HL-60 (cell line): Measurements from ENCODE around the gene WFDC2.

Experiments
- GABPA ChIP-seq: IDR thresholded peaks from 2 replicates; pipeline ENCODE4 v1.6.1; 2012; ENCODE audit warnings: low read depth
- POLR2AphosphoS5 ChIP-seq: IDR thresholded peaks from 2 replicates; pipeline ENCODE4 v1.6.1; 2012; ENCODE audit warnings: low read depth
- SPI1 ChIP-seq: IDR thresholded peaks from 2 replicates; pipeline ENCODE4 v1.6.1; 2012; ENCODE audit warnings: low read depth, mild to moderate bottlenecking, borderline replicate concordance
- TF ChIP-seq, protein P1 (sequence below): IDR thresholded peaks from one replicate; pipeline ENCODE4 v1.5.1; 2011; ENCODE audit warnings: low read length, control low read depth, inconsistent platforms; ENCODE audit not compliant: insufficient read depth
- TF ChIP-seq, protein P2 (sequence below): IDR thresholded peaks from 2 replicates; pipeline ENCODE4 v1.6.1; 2012; ENCODE audit warnings: low read depth; ENCODE audit not compliant: insufficient replicate concordance

DNA sequence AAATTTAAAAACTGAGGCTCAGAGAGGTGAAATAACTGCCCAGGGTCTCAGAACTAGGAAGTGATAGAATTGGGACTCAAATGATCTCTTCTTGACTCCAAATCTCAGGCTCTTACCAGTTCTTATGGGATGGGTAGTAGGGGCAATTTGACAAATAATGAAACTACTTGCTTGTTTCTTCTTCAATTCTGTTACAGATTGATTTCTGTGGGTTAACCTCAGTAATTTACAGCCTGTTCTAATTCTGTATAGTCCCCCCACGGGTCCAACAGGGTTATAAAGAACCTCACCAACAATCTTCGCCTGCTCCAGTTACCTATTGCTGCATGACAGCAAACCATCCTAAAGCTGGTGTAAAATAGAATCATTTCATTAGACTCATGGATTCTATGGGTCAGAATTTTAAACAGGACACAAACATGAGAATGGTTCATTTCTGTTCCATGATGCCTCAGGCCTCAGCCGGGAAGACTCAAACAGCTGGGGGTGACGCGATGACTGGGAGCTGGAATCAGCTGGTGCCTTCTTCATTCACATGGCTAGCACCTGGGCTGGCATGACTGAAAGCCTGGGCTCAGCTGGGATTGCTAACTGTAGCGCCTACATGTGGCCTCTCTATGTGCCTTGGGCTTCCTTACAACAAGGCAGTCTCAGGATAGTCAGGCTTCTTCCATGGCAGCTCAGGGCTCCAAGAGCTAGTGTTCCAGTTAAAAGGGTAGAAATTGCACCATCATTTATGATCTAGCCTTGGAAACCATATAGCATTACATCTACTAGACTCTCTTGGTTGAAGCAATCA, 6.6 kb upstream of the WFDC2 start:
- TF ChIP-seq, protein P1, sequence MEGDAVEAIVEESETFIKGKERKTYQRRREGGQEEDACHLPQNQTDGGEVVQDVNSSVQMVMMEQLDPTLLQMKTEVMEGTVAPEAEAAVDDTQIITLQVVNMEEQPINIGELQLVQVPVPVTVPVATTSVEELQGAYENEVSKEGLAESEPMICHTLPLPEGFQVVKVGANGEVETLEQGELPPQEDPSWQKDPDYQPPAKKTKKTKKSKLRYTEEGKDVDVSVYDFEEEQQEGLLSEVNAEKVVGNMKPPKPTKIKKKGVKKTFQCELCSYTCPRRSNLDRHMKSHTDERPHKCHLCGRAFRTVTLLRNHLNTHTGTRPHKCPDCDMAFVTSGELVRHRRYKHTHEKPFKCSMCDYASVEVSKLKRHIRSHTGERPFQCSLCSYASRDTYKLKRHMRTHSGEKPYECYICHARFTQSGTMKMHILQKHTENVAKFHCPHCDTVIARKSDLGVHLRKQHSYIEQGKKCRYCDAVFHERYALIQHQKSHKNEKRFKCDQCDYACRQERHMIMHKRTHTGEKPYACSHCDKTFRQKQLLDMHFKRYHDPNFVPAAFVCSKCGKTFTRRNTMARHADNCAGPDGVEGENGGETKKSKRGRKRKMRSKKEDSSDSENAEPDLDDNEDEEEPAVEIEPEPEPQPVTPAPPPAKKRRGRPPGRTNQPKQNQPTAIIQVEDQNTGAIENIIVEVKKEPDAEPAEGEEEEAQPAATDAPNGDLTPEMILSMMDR = no peak
- no peak for TF ChIP-seq POLR2AphosphoS5
- no peak for TF ChIP-seq GABPA
- TF ChIP-seq, protein P2, sequence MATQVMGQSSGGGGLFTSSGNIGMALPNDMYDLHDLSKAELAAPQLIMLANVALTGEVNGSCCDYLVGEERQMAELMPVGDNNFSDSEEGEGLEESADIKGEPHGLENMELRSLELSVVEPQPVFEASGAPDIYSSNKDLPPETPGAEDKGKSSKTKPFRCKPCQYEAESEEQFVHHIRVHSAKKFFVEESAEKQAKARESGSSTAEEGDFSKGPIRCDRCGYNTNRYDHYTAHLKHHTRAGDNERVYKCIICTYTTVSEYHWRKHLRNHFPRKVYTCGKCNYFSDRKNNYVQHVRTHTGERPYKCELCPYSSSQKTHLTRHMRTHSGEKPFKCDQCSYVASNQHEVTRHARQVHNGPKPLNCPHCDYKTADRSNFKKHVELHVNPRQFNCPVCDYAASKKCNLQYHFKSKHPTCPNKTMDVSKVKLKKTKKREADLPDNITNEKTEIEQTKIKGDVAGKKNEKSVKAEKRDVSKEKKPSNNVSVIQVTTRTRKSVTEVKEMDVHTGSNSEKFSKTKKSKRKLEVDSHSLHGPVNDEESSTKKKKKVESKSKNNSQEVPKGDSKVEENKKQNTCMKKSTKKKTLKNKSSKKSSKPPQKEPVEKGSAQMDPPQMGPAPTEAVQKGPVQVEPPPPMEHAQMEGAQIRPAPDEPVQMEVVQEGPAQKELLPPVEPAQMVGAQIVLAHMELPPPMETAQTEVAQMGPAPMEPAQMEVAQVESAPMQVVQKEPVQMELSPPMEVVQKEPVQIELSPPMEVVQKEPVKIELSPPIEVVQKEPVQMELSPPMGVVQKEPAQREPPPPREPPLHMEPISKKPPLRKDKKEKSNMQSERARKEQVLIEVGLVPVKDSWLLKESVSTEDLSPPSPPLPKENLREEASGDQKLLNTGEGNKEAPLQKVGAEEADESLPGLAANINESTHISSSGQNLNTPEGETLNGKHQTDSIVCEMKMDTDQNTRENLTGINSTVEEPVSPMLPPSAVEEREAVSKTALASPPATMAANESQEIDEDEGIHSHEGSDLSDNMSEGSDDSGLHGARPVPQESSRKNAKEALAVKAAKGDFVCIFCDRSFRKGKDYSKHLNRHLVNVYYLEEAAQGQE = no peak
- no peak for TF ChIP-seq SPI1
